Activated CD4-positive, alpha-beta T cell treated with anti-CD3 and anti-CD28 coated beads for 48 hours (primary cell): ENCODE results near the gene LRMDA.
"Not testable (repeated sequence)": the region's sequence is repeated elsewhere in the genome, so short reads cannot be mapped to it uniquely, and the experiment has no call there.

Experiments used
- DNase-seq: peaks from one replicate; pipeline ENCODE4 v3.0.0-alpha.2; 2020

The LRMDA gene

DNA sequence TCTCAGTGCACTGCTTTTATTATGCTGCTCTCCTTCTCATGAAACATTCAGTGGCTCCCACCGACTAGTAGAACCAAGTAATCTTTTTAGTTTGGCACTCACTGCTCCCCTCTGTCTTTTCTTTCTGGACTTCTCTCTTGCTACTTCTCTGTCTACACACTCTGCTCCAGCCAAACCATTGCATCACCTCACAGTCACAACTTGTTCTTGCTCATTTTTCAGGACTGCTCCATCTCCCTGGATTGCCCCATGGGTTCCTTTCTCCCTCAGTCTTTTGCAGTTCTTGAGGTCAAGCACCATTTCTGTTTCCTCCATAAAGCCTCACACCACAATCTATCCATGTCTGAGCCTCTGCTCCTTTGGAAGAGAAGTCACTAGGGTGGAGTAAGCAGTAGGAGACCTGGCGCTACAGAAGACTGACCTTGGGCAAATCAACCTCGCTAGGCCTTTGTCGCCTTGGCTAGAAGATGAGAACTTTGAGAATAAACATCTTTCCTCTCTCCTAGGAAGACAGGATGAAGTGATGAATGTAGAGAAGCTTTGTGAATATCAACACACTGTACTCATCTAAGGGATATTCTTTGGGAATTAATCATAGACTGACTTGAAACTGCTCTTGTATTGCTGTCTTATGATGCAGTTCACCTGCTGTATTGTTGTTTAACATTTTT, 186.2 kb downstream of the LRMDA start:
- DNase-seq, result no peak

- DNase-seq, result no peak
These were observed 188.2 kb downstream of the LRMDA start for GRCh38 chr10:75619635-75620034.

GRCh38 chr10:75620356-75620755, 188.9 kb downstream of the LRMDA start:
- DNase-seq, result no peak

GRCh38 chr10:75621003-75621402, 189.6 kb downstream of the LRMDA start:
- DNase-seq, result not testable (repeated sequence)

GRCh38 chr10:75622503-75622902, 191.1 kb downstream of the LRMDA start:
- no peak for DNase-seq

- DNase-seq, result no peak
These were observed 192.1 kb downstream of the LRMDA start for GRCh38 chr10:75623310-75624093.

DNA sequence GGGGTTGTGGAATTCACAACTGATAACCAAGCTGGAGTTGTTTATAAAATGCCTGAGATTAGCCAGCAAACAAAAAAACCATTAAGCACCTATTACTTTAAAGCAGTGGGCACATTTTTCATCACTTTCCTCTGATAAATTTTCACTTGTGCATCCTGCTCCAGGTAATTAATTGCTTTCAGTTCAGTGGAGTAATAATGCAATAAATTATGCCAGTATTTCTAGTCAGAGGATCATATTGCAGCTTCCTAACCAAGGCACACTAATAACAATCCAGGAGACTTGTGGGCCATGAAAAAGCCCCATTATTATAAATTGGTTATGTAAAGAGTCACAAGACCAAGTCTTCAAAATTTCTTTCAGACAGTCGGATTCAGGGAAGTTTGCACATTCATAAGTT, 193.2 kb downstream of the LRMDA start:
- no peak for DNase-seq

DNA sequence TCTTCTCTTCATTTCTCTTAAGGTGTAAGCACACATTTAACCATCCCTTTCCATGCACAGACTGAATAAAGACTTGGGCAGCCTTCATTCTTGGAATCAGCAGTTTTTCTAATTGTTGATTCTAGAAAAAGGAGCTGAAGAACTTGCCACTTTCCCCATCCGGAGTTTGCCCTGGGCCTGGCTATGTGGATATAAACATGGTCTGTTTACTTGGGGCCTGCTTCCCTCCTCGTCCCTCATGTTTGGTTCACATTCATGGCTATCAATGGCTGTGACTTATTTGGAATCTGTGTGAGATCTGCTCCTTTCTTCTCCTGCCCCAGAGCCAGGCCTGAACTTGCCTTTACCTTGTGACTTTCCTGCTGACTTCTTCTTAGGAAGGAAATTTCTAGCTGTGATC, 199.3 kb downstream of the LRMDA start:
- no peak for DNase-seq

- no peak for DNase-seq
These were observed 201.5 kb downstream of the LRMDA start for GRCh38 chr10:75632805-75633462.

- no peak for DNase-seq
These were observed 202.1 kb downstream of the LRMDA start for GRCh38 chr10:75633568-75633967.

GRCh38 chr10:75634947-75635346, 203.5 kb downstream of the LRMDA start:
- no peak for DNase-seq

DNA sequence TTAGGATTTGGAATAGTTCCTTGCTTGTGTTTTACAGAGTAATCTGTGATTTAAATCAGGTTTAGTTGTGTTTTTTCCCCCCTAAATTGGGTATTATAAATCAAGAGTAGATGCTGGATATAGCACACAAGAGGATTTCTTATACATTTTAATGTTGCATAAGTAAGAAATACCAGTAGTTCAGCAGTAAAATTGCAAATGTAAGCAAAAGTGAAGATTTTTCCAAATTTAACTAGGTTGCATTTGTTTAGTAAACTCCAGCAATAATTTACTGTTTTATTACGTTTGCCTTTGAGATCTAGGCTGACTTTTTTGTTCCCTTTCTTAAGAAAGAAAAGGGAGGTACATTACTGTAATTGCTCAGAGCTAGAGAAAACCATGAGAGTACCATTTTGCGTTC, 207.3 kb downstream of the LRMDA start:
- no peak for DNase-seq

GRCh38 chr10:75639736-75640135, 208.3 kb downstream of the LRMDA start:
- DNase-seq, result no peak

- DNase-seq, result no peak
These were observed 209.0 kb downstream of the LRMDA start for GRCh38 chr10:75640381-75640780.

DNA sequence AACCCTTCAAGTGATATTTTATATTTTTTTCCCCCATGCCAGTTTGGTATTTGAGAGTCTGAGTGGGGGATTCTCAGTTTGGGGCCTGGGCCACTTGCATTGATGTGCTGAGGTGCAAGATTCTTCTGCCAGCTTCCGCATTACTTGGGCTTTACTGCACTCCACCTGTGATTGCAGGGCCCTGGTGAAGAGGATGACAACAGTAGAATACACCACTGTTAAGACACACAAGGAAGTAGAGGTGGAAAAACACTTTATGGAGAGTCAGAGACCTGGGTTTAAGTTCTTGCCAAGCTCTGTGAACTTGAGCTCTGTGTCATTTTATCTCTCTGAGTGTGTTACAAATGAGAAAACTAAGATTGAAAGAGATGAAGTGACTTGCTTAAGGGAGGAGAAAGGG, 209.4 kb downstream of the LRMDA start:
- no peak for DNase-seq

- no peak for DNase-seq
These were observed 212.0 kb downstream of the LRMDA start for GRCh38 chr10:75643405-75643804.

- DNase-seq, result no peak
These were observed 212.7 kb downstream of the LRMDA start for GRCh38 chr10:75643944-75644692.

- DNase-seq, result no peak
These were observed 214.3 kb downstream of the LRMDA start for GRCh38 chr10:75645704-75646103.

DNA sequence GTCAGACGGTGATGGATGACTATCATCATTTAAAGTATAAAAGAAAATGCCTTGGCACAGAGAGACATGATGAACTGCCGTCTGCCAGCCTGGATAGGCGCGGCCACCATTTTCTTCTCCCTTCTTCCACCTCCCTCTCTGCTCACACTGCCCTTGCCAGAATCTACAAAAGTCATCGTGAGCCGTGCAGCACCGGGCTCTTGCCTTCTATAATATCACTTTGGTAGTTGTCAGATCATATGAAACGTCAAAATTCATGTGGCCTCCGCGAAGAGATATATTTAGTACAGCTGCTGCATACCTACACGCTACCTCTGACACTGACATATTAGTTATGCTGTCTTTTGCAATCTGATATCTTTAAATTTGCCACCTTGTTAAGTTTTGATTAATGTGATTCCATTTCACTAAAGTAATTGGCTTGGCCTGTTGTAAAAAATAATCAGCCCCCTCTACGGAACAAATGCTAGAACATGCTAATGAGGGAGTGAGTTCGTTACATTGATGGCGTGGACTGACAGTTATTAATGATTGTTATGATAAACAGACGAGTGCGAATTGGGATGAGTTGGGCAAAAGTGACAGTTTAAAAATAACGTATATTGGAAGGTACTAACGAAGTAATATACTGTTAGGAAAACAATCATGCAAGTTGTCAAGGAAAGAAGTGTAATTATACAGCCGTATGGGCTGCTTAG, 214.9 kb downstream of the LRMDA start:
- DNase-seq, result no peak

DNA sequence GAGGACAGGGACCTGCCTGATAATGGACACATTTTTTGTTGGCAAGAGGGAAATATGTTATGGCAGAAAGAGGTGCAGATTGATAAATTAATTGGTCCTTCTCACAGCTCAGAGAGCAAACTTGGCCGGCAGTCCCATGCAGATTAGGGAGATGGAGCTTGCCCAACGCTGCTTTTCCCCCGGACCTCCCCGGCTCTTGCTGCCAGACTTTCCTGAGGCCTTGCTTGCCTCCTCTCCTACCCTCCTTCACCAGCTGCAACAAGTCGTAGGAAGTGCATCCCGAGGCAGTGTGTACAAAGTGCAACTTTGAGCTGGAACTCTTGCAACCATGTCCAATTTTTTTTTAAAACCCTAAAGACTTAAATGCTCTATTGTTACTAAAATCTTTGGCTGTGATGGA, 215.5 kb downstream of the LRMDA start:
- no peak for DNase-seq

- no peak for DNase-seq
These were observed 216.3 kb downstream of the LRMDA start for GRCh38 chr10:75647675-75648074.

DNA sequence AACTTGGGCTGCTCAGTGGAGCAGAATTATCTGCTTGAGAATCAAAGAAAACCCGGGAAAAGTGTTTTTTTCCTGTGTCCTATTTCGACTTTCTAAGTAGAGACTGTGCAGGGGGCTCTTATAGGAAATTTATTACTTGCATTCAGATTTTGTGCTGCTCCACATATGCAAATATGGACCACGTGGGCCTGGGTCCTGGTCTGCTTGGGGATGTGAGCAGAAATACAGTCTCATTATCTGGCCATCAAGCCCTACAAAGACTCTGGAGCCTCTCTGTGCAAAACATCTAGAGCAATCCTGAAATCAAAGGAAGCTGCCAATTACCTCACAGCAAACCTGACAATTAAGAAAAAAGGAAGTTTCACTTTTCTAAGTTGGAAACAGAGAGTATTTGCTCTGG, 216.9 kb downstream of the LRMDA start:
- no peak for DNase-seq

DNA sequence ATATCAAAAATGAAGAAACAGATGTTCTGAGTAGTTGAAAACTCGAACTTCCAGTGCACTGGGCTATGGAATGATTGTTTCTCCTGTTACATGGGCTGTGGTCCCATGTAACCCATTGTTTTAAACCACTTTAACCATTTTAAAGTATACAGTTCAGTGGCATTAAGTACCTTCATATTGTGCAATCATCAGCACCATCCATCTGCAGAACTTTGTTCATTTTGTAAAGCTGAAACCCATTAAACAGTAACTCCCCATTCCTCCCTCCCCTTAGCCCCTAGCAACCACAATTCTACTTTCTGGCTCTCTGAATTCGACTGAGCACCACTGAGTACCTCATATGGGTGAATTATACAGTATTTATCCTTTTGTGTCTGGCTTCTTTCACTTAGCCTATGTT, 217.4 kb downstream of the LRMDA start:
- DNase-seq, result no peak
